Gastroesophageal sphincter (tissue), 4 donors: ENCODE results near the gene ALK. TPM values are rescaled to one million over a fixed set of nuclear protein-coding genes. Genes with fewer than 3 reads are reported as not detected.

ENCODE experiments used
- ATAC-seq: fragments of 150-250 bp; one replicate; pipeline ENCODE4 v1.9.1; 2016; ENCODE audit warnings: mild to moderate bottlenecking, moderate library complexity
- H3K27ac ChIP-seq, 4 donors: fragments of 200-600 bp; sonication (generic) in 3 of 4; 1 replicate in 3 of 4; 2 replicates in 1 of 4; pipeline ENCODE4 v1.5.1; 2016 to 2019
- H3K27me3 ChIP-seq: fragments of 200-600 bp; sonication (generic); one replicate; pipeline ENCODE4 v1.5.1; 2019
- H3K36me3 ChIP-seq, 2 donors: fragments of 200-600 bp; sonication (generic); one replicate each; pipeline ENCODE4 v1.5.1; 2019; ENCODE audit warnings: control low read depth in 1 of 2
- H3K4me1 ChIP-seq, 3 donors: fragments of 200-600 bp; sonication (generic); 1 replicate in 2 of 3; 2 replicates in 1 of 3; pipeline ENCODE4 v1.5.1; 2016 to 2019; ENCODE audit warnings: control low read depth in 2 of 3
- H3K4me3 ChIP-seq, 2 donors: fragments of 200-600 bp; sonication (generic); one replicate each; pipeline ENCODE4 v1.5.1; 2019; ENCODE audit warnings: mild to moderate bottlenecking in 1 of 2, moderate library complexity in 1 of 2
- H3K9me3 ChIP-seq, 3 donors: fragments of 200-600 bp; sonication (generic); one replicate each; pipeline ENCODE4 v1.5.1; 2017 to 2019; ENCODE audit warnings: control low read depth in 2 of 3
- EP300 ChIP-seq: sonication (generic); formaldehyde crosslinking; IDR thresholded peaks from one replicate; pipeline ENCODE4 v1.6.1; 2017; ENCODE audit warnings: antibody characterized with exemption, mild to moderate bottlenecking
- POLR2A ChIP-seq, 2 donors: fragments of 450-650 bp; IDR thresholded peaks; one replicate each; pipeline ENCODE4 v1.6.1; 2017; ENCODE audit warnings: antibody characterized with exemption in 2 of 2, mild to moderate bottlenecking in 2 of 2, moderate library complexity in 1 of 2
- POLR2AphosphoS5 ChIP-seq: sonication (generic); formaldehyde crosslinking; IDR thresholded peaks from one replicate; pipeline ENCODE4 v1.6.1; 2017; ENCODE audit warnings: antibody characterized with exemption
- WGBS, 2 donors: methylation state at CpG; one replicate each; pipeline ENCODE4 v1.1.5; 2018; ENCODE audit warnings: low coverage in 1 of 2; 5-methylcytosine and 5-hydroxymethylcytosine counted together
- total RNA-seq, 4 donors: library from RNA; depleted of rRNA; stranded (reverse); fragments of >200 nt; gene quantifications; one replicate each; pipeline ENCODE4 v1.1.0, GENCODE V29; 2016
- TF ChIP-seq, protein P1 (sequence below), 4 experiments: fragments of 200-600 bp in 2 of 4; fragments of 450-650 bp in 2 of 4; sonication (generic) in 1 of 4; IDR thresholded peaks; one replicate each; pipeline ENCODE4 v1.5.1; 2017 to 2019; ENCODE audit warnings: antibody characterized with exemption in 4 of 4, mild to moderate bottlenecking in 2 of 4, moderate library complexity in 2 of 4

ALK gene
- total RNA-seq, 4 donors from 2014 or later, result 0.94 to 1.6 (median 1.1) TPM

DNA sequence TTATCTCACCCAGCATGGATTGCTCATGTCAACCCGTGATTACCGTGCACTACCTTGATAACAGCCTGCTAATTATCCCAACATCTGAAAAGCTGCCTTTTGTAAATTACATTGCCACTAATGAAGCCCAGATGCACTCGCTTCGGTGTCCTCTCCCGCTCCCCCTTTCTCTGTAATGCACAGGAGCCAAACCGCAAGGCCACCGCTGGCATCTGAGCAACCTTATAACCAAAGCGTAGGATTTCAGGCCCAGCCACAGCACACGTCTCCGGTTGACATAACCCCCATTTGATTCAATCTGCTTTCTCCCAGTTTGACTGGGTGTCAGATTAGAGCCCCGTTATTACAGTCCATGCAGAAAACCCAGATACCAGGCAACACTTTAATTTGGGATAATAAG is 341.2 kb downstream of the ALK start:
- Histone ChIP-seq H3K27me3 (no peaks in the 10 kb centered on the region), H3K4me1 (no peaks in the 10 kb centered on the region), H3K9me3 (no peaks in the 10 kb centered on the region), H3K4me3 (no peak overlapping the region), H3K36me3 (no peaks in the 10 kb centered on the region), H3K27ac (no peak overlapping the region)
- ATAC-seq, result no peak
- WGBS, 2 donors, result 85 to 100% methylated on average over 2 to 9 of the region's 11 CpGs
- no peak for TF ChIP-seq POLR2A (IDR thresholded peaks at IDR 0.05)
- TF ChIP-seq POLR2AphosphoS5, result no peak
- TF ChIP-seq EP300, result no peak
- TF ChIP-seq, protein P1, sequence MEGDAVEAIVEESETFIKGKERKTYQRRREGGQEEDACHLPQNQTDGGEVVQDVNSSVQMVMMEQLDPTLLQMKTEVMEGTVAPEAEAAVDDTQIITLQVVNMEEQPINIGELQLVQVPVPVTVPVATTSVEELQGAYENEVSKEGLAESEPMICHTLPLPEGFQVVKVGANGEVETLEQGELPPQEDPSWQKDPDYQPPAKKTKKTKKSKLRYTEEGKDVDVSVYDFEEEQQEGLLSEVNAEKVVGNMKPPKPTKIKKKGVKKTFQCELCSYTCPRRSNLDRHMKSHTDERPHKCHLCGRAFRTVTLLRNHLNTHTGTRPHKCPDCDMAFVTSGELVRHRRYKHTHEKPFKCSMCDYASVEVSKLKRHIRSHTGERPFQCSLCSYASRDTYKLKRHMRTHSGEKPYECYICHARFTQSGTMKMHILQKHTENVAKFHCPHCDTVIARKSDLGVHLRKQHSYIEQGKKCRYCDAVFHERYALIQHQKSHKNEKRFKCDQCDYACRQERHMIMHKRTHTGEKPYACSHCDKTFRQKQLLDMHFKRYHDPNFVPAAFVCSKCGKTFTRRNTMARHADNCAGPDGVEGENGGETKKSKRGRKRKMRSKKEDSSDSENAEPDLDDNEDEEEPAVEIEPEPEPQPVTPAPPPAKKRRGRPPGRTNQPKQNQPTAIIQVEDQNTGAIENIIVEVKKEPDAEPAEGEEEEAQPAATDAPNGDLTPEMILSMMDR (IDR thresholded peaks at IDR 0.05), result no peak

DNA sequence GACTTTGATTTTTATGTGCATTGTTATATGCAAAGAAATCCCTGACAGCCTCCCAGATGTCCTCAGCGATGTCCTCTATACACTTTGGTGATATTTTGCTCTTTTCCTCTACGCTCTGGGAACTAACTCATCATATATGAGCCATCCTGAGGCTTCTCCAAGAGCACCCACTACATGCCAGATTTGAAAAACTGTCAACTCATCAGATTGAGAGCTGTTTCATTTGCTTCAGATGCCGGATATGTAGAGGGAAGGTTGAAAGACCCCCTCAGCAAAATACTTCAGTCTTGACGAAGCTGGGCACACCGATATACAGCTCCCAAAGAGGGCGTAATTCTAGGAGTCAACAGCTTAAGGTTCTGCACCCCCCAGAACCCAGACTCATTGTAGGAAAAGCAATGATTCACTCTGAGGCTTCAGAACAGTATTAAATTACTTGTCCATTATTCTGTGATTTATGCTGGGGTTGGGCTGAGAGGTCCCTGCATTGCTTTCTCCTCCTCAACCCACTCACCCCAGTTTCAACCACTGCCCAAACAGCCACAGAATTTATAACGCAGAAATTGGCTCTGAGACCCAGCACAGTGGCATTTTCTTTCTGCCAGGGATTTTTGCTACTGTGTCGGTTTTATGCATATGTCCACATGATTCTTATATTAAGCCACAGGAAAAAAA is 341.8 kb downstream of the ALK start:
- 94 to 95% methylated on average over 6 of the region's 8 CpGs for WGBS, 2 donors
- Histone ChIP-seq H3K9me3 (no peaks in the 10 kb centered on the region), H3K27ac (no peak overlapping the region), H3K4me3 (no peak overlapping the region), H3K4me1 (no peaks in the 10 kb centered on the region), H3K36me3 (no peaks in the 10 kb centered on the region), H3K27me3 (no peaks in the 10 kb centered on the region)
- no peak for TF ChIP-seq POLR2AphosphoS5
- TF ChIP-seq, protein P1 (IDR thresholded peaks at IDR 0.05), result no peak
- no peak for TF ChIP-seq EP300
- no peak for TF ChIP-seq POLR2A (IDR thresholded peaks at IDR 0.05)
- ATAC-seq, result no peak

DNA sequence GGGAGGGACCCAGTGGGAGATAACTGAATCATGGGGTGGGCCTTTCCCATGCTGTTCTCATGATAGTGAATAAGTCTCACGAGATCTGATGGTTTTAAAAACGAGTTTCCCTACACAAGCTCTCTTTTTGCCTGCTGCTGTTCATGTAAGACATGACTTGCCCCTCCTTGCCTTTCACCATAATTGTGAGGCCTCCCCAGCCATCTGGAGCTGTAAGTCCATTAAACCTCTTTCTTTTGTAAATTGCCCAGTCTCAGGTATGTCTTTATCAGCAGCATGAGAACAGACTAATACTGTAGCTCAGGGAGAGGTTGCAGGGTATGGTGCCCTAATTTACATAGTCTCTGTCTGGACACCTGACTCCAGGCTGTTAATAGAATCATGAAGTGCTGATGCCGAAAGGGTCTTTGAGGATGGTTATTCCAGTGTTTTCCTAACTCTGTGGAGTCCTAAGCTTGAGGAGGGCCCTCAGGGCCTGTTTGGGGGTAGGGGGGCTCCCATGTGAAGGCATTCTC is 343.2 kb downstream of the ALK start:
- no peak overlapping the region for H3K27ac ChIP-seq
- H3K4me1 ChIP-seq, result no peaks in the 10 kb centered on the region
- H3K4me3 ChIP-seq, result no peak overlapping the region
- 68 to 93% methylated on average over 2 of the region's 3 CpGs for WGBS, 2 donors
- no peaks in the 10 kb centered on the region for H3K9me3 ChIP-seq
- H3K27me3 ChIP-seq, result no peaks in the 10 kb centered on the region
- ATAC-seq, result no peak
- TF ChIP-seq, protein P1 (IDR thresholded peaks at IDR 0.05), result no peak
- TF ChIP-seq EP300 (no peak), POLR2AphosphoS5 (no peak), POLR2A (IDR thresholded peaks at IDR 0.05) (no peak)
- no peaks in the 10 kb centered on the region for H3K36me3 ChIP-seq

DNA sequence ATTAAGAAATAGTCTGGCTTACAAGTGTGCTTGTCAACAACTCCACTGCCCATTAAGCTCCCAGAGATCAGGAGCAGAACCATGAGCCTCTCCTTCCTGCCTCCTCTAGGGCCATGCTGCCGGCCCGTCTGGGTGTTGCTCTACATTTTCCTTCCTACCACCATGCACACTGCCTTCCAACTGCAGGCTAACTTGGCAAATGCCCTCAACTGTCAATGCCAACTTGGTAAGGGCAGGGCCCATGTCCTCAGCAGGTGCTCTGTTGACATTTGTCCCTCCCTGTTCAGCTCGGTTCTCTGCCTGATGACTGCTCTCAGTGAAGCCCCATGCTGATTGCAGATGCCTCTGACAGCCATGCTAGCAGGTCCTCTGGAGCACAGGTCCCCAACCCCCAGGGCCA is 345.2 kb downstream of the ALK start:
- no peaks in the 10 kb centered on the region for H3K27me3 ChIP-seq

More for the DNA sequence above, 345.2 kb downstream of the ALK start:
- WGBS, 2 donors, result 71% methylated on average over 2 of the region's 3 CpGs
- Histone ChIP-seq H3K4me1 (no peaks in the 10 kb centered on the region), H3K27ac (no peak overlapping the region), H3K36me3 (no peaks in the 10 kb centered on the region), H3K4me3 (no peak overlapping the region), H3K9me3 (no peaks in the 10 kb centered on the region)
- TF ChIP-seq EP300 (no peak), POLR2A (IDR thresholded peaks at IDR 0.05) (no peak), POLR2AphosphoS5 (no peak)
- TF ChIP-seq, protein P1 (IDR thresholded peaks at IDR 0.05), result no peak
- ATAC-seq, result no peak
